Fibroblast of lung (primary cell): ENCODE data around the gene AIFM1. TPM values are rescaled to one million over a fixed set of nuclear protein-coding genes. Genes with fewer than 3 reads are reported as not detected.
A peak's percentile ranks its signal among the peaks of the same experiment; 100 is the strongest.

Experiments
- DNase-seq, 2 donors: peaks; one replicate each; pipeline versions ENCODE4 v3.0.0 to v3.0.0-alpha.2; 2010; ENCODE audit warnings: low read depth in 2 of 2
- H2AFZ ChIP-seq: 2 replicates; pipeline ENCODE4 v1.5.1; 2012; ENCODE audit warnings: low read length, control low read depth, inconsistent platforms
- H3K27ac ChIP-seq: 2 replicates; pipeline ENCODE4 v1.5.1; 2011; ENCODE audit warnings: low read length, control low read depth; ENCODE audit not compliant: insufficient read depth
- H3K27me3 ChIP-seq: 2 replicates; pipeline ENCODE4 v1.5.1; 2011; ENCODE audit warnings: mild to moderate bottlenecking, low read length; ENCODE audit not compliant: control insufficient read depth, insufficient read depth
- H3K36me3 ChIP-seq: 2 replicates; pipeline ENCODE4 v1.5.1; 2011; ENCODE audit warnings: low read length; ENCODE audit not compliant: control insufficient read depth, insufficient read depth
- H3K4me1 ChIP-seq: 2 replicates; pipeline ENCODE4 v1.5.1; 2011; ENCODE audit warnings: low read length; ENCODE audit not compliant: control insufficient read depth, insufficient read depth; ENCODE audit errors: extremely low read depth
- H3K4me2 ChIP-seq: 2 replicates; pipeline ENCODE4 v1.5.1; 2011; ENCODE audit warnings: low read length, control low read depth; ENCODE audit not compliant: insufficient read depth; ENCODE audit errors: extremely low read depth
- H3K4me3 ChIP-seq, 4 experiments: fragments of 200-600 bp in 1 of 4; sonication (generic) in 1 of 4; replicated peaks in 1 of 4; 2 replicates each; pipeline ENCODE4 v1.5.1; 2011 to 2016; ENCODE audit warnings: low read length in 4 of 4, low read depth in 3 of 4, mild to moderate bottlenecking in 3 of 4, control low read depth in 2 of 4, inconsistent platforms in 1 of 4, mixed read lengths in 1 of 4; ENCODE audit not compliant: insufficient read depth in 1 of 4; ENCODE audit errors: control extremely low read depth in 1 of 4
- H3K79me2 ChIP-seq: 2 replicates; pipeline ENCODE4 v1.5.1; 2012; ENCODE audit warnings: mild to moderate bottlenecking, low read length, inconsistent platforms; ENCODE audit not compliant: control insufficient read depth, insufficient read depth
- H3K9ac ChIP-seq: 2 replicates; pipeline ENCODE4 v1.5.1; 2011; ENCODE audit warnings: mild to moderate bottlenecking, low read length, control low read depth; ENCODE audit not compliant: insufficient read depth
- H3K9me3 ChIP-seq: 2 replicates; pipeline ENCODE4 v1.5.1; 2012; ENCODE audit warnings: low read depth, low read length; ENCODE audit not compliant: control insufficient read depth, insufficient read depth
- H4K20me1 ChIP-seq: 2 replicates; pipeline ENCODE4 v1.5.1; 2011; ENCODE audit warnings: low read length; ENCODE audit not compliant: control insufficient read depth, insufficient read depth; ENCODE audit errors: extremely low read depth
- EZH2 ChIP-seq: IDR thresholded peaks from 2 replicates; pipeline ENCODE4 v1.5.1; 2012; ENCODE audit warnings: low read length, control low read depth, mild to moderate bottlenecking; ENCODE audit errors: missing control alignments
- polyA plus RNA-seq, 2 donors: library from polyadenylated mRNA; depleted of rRNA in 1 of 2; stranded (reverse) in 1 of 2; unstranded in 1 of 2; fragments of >200 nt; gene quantifications; 2 replicates each; pipeline ENCODE4 v1.2.1, GENCODE V29; 2011 to 2012; ENCODE audit warnings: missing spikeins in 1 of 2
- total RNA-seq: library from RNA; depleted of rRNA; stranded (reverse); fragments of >200 nt; gene quantifications from 2 replicates; pipeline ENCODE4 v1.2.1, GENCODE V29; 2014
- TF ChIP-seq, protein P1 (sequence below), 2 donors: IDR thresholded peaks in 1 of 2; conservative IDR thresholded peaks in 1 of 2; 1 replicate in 1 of 2; 2 replicates in 1 of 2; pipeline ENCODE4 v1.5.1; 2011 to 2012; ENCODE audit warnings: low read length in 2 of 2, control low read depth in 1 of 2, inconsistent platforms in 1 of 2, low read depth in 1 of 2, mild to moderate bottlenecking in 1 of 2

AIFM1 gene
- total and polyA plus RNA-seq, 2 donors (not counting 1 experiment from before 2014, with no cell fraction given): 23.1 to 36.1 TPM

DNA sequence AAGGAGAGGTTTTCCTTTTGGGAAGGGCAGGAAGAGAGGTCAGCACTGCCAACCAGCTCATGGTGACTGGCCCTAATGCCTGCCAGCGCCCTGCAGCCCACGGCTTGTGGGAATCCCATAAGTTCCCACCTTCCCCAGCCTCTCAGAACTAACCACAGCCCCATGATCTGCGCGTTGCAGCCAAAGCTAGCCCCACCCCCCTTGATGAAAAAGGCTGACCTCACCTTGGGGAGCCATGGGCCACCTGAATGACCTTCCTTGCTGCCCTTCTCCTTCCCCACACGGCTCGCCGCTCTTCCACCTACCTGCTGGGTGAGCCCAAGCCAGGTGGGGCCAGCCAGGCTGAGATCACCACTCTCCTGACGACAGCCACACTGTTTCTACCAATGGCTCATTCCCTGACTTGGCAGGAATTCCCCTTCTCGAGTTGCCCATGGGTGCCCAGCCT lies 51.5 kb downstream of the AIFM1 start:
- Histone ChIP-seq H3K4me3 (no peak overlapping the region), H4K20me1 (no peaks in the 10 kb centered on the region), H2AFZ (no peak overlapping the region), H3K79me2 (peaks cover 6% of the 10 kb centered on the region), H3K9me3 (no peaks in the 10 kb centered on the region), H3K27ac (no peak overlapping the region), H3K4me1 (peaks cover 6% of the 10 kb centered on the region), H3K27me3 (no peaks in the 10 kb centered on the region), H3K36me3 (no peaks in the 10 kb centered on the region), H3K9ac (no peak overlapping the region), H3K4me2 (no peak overlapping the region)
- DNase-seq: peak in 1 of 2 donors; percentile 48
- TF ChIP-seq, protein P1, sequence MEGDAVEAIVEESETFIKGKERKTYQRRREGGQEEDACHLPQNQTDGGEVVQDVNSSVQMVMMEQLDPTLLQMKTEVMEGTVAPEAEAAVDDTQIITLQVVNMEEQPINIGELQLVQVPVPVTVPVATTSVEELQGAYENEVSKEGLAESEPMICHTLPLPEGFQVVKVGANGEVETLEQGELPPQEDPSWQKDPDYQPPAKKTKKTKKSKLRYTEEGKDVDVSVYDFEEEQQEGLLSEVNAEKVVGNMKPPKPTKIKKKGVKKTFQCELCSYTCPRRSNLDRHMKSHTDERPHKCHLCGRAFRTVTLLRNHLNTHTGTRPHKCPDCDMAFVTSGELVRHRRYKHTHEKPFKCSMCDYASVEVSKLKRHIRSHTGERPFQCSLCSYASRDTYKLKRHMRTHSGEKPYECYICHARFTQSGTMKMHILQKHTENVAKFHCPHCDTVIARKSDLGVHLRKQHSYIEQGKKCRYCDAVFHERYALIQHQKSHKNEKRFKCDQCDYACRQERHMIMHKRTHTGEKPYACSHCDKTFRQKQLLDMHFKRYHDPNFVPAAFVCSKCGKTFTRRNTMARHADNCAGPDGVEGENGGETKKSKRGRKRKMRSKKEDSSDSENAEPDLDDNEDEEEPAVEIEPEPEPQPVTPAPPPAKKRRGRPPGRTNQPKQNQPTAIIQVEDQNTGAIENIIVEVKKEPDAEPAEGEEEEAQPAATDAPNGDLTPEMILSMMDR (conservative IDR thresholded peaks at IDR 0.05 in 1 of 2, IDR thresholded peaks at IDR 0.05 in 1 of 2; ENCODE audit: low read depth in 1 of 2, low read length in 2 of 2): no peak
- no peak for TF ChIP-seq EZH2

DNA sequence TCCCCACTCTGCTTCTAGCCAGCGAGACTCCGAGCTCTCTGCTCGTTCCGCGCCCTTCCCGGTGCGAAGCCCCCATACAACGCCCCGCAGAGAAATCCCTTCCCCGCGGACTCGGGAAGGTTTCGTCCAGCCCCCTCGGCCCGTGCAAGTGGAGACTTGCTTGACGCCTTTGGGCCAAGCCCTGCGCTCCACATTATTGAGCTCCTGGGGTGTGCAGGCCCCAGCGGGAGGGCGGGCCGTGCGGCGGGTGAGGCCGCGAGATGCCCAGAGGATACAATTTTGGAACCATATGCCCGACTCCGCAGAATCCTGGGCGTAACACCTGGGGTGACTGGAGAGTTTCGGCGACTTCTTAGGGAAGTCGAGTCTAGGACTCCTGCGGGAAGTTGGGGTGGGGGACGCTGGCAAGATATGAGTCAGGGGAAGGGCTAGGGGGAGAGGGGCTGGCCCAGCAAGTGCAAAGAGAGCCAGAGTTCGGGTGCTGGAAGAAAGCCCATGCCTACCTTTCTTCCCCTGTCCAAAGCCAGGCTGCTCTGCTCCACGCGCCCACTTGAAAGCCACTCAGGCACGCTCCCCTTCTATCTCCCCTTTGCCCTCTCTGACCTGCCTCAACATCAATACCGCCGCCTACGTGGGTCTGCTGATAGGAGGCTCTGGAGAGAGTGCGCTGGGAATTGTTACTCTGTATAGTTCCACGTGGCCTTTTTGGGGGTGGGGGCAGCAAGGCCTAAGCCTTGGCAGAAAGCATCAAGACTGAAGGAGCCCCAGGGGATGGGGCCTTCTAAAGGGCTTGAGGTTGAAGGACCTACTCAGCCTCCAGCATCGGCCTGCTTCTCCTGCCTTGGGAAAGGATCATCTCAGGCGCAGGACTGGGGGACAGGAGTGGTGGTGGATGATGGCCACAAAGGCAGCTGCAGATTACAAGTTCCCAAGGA lies 54.2 kb downstream of the AIFM1 start:
- Histone ChIP-seq H3K36me3 (no peaks in the 10 kb centered on the region), H3K4me1 (no peaks in the 10 kb centered on the region), H3K27ac (no peak overlapping the region), H3K9ac (peak overlapping the region; percentile 46), H4K20me1 (no peaks in the 10 kb centered on the region), H3K4me3 (peak overlapping the region in 1 of 4 experiments; percentile 37), H3K4me2 (peak overlapping the region; percentile 35), H3K9me3 (no peaks in the 10 kb centered on the region), H2AFZ (no peak overlapping the region), H3K79me2 (peaks cover 27% of the 10 kb centered on the region), H3K27me3 (no peaks in the 10 kb centered on the region)
- DNase-seq: no peak
- TF ChIP-seq, protein P1 (conservative IDR thresholded peaks at IDR 0.05 in 1 of 2, IDR thresholded peaks at IDR 0.05 in 1 of 2; ENCODE audit: low read depth in 1 of 2, low read length in 2 of 2): no peak
- TF ChIP-seq EZH2: no peak

DNA sequence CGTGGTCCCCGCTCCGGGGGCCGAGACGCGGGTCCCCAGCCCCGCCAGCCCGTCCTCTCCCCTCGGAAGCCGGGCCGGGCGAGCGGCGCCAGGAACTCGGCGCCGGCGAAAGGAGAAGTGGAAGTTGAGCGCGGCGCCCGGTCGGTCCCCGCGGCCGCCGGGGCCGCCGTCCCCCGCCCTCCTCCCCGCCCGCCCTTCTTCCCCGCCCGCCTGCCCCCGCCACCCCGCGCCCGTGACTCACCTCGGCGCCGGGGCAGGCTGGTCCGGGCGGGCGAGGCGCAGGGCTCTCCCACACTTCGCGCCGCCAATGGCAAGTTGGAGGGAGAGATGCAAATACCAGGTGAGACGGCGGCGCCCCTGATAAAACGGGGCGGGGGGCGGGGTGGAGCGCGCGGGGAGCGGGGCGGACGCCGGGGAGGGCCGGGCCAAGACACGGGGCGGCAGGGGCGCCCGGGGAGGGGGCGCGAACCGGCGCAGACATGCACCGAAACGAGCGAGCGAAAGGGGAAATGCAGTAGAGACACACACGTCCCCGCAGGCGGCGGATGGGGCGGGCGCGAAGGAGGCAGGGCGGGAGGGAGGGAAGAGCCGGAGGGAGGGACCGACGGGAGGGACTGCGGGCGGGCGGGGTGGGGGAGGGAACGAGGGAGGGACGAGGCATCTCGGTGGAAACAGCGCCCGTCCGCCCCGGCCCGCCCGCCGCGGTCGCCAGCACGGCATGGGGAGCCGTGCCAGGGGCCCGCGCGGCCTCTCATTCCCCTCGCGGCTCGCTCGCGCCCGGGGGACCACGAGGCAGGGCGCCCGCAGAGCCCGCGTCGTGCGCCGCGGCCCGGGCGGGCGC lies 55.0 kb downstream of the AIFM1 start, which contains the start of gene ELF4:
Gene ELF4, minus strand, starts transcription at position 119 of the 841 bp plus-strand sequence. CDS start 29,167 bp downstream, outside the sequence.
- Histone ChIP-seq H3K79me2 (peaks cover 32% of the 10 kb centered on the region), H3K27ac (peak within 1 kb of the TSS; percentile 82), H2AFZ (no peak within 1 kb of the TSS), H3K9me3 (no peaks in the 10 kb centered on the region), H3K27me3 (no peaks in the 10 kb centered on the region), H3K36me3 (no peaks in the 10 kb centered on the region), H4K20me1 (no peaks in the 10 kb centered on the region), H3K4me1 (no peaks in the 10 kb centered on the region), H3K4me2 (peak within 1 kb of the TSS; percentile 35), H3K9ac (peak within 1 kb of the TSS; percentile 83), H3K4me3 (peak within 1 kb of the TSS; percentile 46 to 69 (median 56))
- TF ChIP-seq, protein P1 (conservative IDR thresholded peaks at IDR 0.05 in 1 of 2, IDR thresholded peaks at IDR 0.05 in 1 of 2; ENCODE audit: low read depth in 1 of 2, low read length in 2 of 2): no peak
- no peak for TF ChIP-seq EZH2
- peak; percentile 50 to 55 for DNase-seq
